ENCODE data around the gene TBC1D22A.

The TBC1D22A gene

DNA sequence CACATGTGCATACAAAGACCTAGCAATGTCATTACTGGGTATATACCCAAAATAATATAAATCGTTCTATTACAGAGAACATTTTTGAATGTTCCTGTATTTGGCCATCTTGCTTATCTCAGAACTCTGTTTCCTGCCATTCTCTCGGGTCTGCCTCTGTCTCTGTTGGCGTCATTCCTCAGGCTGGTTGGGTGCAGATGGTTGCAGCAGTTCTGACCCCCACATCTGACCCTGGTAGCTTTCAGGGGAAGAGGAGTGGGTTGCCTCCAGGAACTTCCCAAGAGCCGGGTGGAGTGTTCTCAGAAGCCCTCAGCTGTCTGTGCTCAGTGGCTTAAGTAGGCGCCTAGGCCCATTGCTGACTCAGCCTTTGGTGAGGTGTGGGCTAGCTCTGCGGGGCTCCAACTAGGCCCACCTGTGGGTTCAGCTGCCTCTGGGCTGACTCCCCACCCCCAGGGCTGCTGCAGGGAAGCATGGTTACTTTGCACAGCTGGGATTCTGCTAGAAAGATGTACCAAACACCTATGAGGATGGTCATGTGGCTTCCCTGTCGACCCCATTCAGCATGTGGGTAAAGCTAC, 114.0 kb downstream of the TBC1D22A start:
- H3K27ac ChIP-seq, result no peak overlapping the region
- DNase-seq, result no peak
- intact Hi-C loops (cut with DNase I; ENCODE audit: low total_unique reads), result no loop called here
- H3K4me1 ChIP-seq, result no peaks in the 10 kb centered on the region
- peaks cover 2 to 6% (median 5%) of the 10 kb centered on the region in 3 donors for H3K9me3 ChIP-seq
- H3K4me3 ChIP-seq, result no peak overlapping the region
- no peaks in the 10 kb centered on the region for H3K27me3 ChIP-seq
- no peaks in the 10 kb centered on the region for H3K36me3 ChIP-seq
- TF ChIP-seq, protein P1, sequence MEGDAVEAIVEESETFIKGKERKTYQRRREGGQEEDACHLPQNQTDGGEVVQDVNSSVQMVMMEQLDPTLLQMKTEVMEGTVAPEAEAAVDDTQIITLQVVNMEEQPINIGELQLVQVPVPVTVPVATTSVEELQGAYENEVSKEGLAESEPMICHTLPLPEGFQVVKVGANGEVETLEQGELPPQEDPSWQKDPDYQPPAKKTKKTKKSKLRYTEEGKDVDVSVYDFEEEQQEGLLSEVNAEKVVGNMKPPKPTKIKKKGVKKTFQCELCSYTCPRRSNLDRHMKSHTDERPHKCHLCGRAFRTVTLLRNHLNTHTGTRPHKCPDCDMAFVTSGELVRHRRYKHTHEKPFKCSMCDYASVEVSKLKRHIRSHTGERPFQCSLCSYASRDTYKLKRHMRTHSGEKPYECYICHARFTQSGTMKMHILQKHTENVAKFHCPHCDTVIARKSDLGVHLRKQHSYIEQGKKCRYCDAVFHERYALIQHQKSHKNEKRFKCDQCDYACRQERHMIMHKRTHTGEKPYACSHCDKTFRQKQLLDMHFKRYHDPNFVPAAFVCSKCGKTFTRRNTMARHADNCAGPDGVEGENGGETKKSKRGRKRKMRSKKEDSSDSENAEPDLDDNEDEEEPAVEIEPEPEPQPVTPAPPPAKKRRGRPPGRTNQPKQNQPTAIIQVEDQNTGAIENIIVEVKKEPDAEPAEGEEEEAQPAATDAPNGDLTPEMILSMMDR (IDR thresholded peaks at IDR 0.05), result no peak

DNA sequence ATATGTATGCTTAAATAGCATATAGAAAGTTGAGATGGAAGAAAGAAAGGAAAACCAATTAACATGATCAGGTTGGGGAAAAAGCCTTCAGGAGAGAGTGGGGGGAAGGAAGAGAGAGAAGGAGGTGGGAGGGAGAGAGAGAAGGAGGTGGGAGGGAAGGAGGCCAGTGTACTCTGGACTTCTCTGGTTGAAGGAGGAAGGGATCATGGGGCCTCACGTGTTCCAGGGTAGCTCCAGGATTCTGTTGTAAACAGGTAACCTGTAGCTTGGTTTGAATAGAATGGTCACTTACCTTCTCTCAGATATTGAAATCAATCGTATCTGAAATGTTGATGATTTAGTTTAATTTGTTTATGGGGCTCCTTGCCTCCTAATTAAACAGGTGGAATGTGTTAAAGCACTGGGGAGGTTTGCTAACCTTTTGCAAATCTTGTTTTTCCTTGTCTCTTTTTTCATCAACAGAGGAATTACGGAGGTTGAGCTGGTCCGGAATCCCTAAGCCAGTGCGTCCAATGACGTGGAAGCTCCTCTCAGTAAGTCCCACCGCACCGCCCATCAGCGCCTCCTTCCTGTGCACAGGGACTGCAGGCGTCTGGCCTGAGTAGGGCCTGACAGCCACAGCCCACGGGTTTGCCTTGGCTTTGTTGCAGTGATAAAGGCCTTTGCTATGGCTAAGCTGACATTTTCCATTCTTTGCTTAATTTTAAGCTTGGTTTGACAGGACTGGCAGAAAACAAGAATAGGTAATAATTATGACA, 115.9 kb downstream of the TBC1D22A start:
- intact Hi-C loops (cut with DNase I; ENCODE audit: low total_unique reads), result no loop called here
- Histone ChIP-seq H3K36me3 (no peaks in the 10 kb centered on the region), H3K27me3 (no peaks in the 10 kb centered on the region), H3K27ac (no peak overlapping the region), H3K4me3 (no peak overlapping the region), H3K9me3 (no peaks in the 10 kb centered on the region), H3K4me1 (no peaks in the 10 kb centered on the region)
- TF ChIP-seq, protein P1 (IDR thresholded peaks at IDR 0.05), result no peak
- DNase-seq, result no peak

DNA sequence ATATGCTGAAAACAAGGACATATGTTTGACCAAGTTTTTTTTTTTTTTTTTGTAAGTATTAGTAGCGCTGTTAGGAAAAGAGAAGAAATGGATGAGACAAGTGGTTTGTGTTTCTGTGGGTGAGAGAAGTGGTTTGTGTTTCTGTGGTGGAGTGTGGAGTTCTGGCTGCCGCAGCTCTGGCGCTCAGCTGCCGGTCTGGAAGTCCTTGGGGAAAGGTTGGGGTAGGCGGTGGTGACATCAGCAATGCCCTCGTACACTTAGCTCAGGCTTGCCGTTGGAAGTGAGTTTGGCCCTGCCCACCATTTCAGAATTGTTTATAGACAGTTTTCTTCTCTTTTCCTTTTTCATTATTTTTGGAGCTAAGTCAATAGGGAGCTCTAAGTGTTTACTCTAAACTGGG, 116.6 kb downstream of the TBC1D22A start:
- no peak for DNase-seq
- no peaks in the 10 kb centered on the region for H3K9me3 ChIP-seq
- no peaks in the 10 kb centered on the region for H3K4me1 ChIP-seq
- H3K27me3 ChIP-seq, result no peaks in the 10 kb centered on the region
- no peak overlapping the region for H3K4me3 ChIP-seq
- intact Hi-C loops (cut with DNase I; ENCODE audit: low total_unique reads), result no loop called here
- TF ChIP-seq, protein P1 (IDR thresholded peaks at IDR 0.05), result no peak
- H3K27ac ChIP-seq, result no peak overlapping the region
- no peaks in the 10 kb centered on the region for H3K36me3 ChIP-seq

DNA sequence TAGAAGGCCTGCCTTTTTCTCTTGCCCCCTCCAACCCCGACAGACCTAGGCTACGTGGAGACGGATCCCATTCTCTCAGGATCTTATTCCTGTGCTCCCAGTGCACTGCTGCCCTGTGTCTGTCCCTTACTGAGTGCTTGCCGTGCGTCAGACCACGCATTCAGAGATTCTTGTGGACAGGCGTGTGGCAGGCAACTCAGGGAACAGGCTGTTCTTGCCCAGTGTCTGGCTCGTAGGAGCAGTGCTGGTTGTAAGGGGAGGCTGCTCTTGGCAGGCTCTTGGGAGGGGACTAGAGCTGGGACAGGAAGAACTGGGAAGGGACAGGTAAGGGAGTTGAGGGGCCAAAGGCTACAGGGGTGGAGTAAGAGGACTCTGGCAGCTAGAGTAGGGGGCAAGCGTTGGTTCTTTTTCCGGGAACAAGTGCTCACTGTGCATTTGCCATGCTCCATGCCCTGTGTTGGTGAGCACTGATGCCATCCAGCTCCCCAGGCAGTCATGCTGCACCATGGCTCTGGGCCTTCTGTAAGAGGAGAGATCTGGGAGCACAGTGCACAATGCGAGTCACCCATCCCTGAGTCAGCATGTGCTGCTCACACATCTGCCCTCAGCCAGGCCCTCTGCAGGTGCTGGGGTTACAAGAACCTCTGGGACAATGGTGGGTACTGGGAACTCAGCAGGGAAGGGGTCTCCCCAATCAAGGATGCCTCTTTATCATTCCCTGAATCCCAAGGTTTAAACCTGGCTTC, 119.1 kb downstream of the TBC1D22A start:
- Histone ChIP-seq H3K4me1 (no peaks in the 10 kb centered on the region), H3K27ac (no peak overlapping the region), H3K27me3 (no peaks in the 10 kb centered on the region), H3K36me3 (no peaks in the 10 kb centered on the region), H3K9me3 (no peaks in the 10 kb centered on the region), H3K4me3 (no peak overlapping the region)
- TF ChIP-seq, protein P1 (IDR thresholded peaks at IDR 0.05), result no peak
- DNase-seq, result no peak
- intact Hi-C loops (cut with DNase I; ENCODE audit: low total_unique reads), result no loop called here

DNA sequence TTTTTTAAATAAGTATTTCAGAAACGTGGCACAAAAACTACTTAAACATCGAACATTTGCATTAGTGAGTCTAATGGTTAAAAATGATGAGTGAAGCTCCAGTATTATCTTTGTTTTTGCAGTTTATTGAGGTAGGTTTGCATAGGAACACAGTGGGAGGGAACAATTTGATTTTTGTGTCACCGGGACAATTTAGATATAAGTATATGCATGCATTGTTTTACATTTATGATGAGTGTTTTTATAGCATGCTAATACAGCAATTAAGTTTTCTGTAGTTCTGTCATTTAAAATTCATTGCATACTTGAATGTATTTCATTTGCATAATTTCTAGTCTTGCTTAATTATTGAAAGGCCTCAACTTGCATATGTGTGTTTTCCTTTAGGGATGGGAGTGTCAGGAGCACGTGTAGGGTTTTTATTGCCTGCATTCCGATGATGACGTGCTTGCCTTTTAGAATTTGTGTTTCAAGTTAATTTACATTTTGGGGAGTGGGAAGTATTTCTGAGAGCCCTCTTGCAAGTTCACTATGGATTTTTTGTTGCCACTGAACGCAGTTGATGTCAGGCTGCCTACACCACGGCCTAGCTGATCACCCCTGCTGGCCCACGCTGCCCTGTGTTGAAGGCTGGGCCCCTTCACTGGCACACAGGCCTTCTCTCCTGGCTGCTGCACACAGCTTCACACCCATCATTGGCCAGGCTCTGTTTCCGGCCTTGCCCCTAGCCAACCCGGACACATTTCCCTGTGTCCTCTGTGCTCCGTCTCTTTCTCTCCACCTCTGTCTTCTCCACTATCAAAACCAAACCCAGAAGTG, 120.9 kb downstream of the TBC1D22A start:
- TF ChIP-seq, protein P1 (IDR thresholded peaks at IDR 0.05), result no peak
- Histone ChIP-seq H3K27me3 (no peaks in the 10 kb centered on the region), H3K4me1 (no peaks in the 10 kb centered on the region), H3K36me3 (no peaks in the 10 kb centered on the region), H3K27ac (no peak overlapping the region), H3K9me3 (no peaks in the 10 kb centered on the region), H3K4me3 (no peak overlapping the region)
- intact Hi-C loops (cut with DNase I; ENCODE audit: low total_unique reads), result no loop called here
- no peak for DNase-seq
